PFSK-1 (cell line): ENCODE measurements around the gene ASCL1.

Experiments
- FOXP2 ChIP-seq: optimal IDR thresholded peaks from 2 replicates; pipeline ENCODE3; 2011; ENCODE audit warnings: borderline replicate concordance, control low read depth, inconsistent platforms; ENCODE audit not compliant: insufficient read depth; ENCODE audit errors: extremely low read length, extremely low read depth
- POLR2AphosphoS5 ChIP-seq: IDR thresholded peaks from 2 replicates; pipeline ENCODE4 v1.6.1; 2012; ENCODE audit warnings: low read depth, mild to moderate bottlenecking, control low read depth, low read length, moderate library complexity
- SIN3A ChIP-seq: IDR thresholded peaks from 2 replicates; pipeline ENCODE4 v1.6.1; 2012; ENCODE audit warnings: mild to moderate bottlenecking, low read length, moderate library complexity, borderline replicate concordance; ENCODE audit not compliant: insufficient read depth
- TAF1 ChIP-seq: IDR thresholded peaks from 2 replicates; pipeline ENCODE4 v1.6.1; 2012; ENCODE audit warnings: low read length, control low read depth, borderline replicate concordance; ENCODE audit not compliant: insufficient read depth
- TF ChIP-seq, protein P1 (sequence below), 2 experiments: IDR thresholded peaks; 2 replicates each; pipeline versions ENCODE4 v1.6.1 to v1.8.0; 2011 to 2012; ENCODE audit warnings: low read depth in 2 of 2, low read length in 2 of 2, control low read depth in 1 of 2, inconsistent platforms in 1 of 2, mild to moderate bottlenecking in 1 of 2, moderate library complexity in 1 of 2; ENCODE audit not compliant: insufficient read depth in 1 of 2

The ASCL1 gene

DNA sequence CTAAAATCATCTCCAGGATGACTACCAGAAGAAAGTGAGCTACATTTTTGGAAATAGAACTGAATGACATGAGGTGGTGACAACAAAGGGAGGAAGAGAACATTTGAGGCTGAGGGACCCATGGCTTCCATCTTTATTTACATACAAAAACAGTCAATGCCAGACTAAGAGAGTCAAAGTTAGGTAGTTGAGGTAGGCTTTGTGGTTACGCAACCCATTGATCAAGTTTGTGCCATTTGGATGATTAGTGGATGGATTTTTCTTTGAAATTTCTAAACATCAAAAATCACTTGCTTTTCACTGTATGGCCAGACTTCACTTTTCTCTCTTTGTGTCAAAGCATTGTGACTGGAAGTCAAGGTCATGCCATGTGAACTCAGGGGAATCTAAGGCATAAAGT lies 22.9 kb downstream of the ASCL1 start:
- TF ChIP-seq SIN3A: no peak
- TF ChIP-seq POLR2AphosphoS5: no peak

DNA sequence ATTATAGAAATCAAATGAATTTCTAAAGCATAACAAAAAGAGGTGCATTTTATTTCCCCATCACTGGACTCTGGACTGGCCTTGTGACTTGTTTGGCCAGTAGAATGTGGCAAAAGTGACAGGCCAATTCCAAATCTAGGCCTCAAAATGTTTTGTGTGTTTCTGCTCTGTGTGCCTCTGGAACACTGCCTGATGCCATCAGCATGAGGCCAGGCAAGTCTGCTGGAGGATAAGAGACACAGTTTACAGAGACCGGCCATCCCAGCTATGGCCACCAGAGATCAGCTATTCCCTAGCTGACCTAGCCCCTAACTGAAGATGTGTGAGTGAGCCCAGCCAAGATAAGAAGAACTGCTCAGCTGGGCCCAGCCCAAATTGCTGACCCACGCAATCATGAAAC lies 32.9 kb downstream of the ASCL1 start:
- TF ChIP-seq, protein P1, sequence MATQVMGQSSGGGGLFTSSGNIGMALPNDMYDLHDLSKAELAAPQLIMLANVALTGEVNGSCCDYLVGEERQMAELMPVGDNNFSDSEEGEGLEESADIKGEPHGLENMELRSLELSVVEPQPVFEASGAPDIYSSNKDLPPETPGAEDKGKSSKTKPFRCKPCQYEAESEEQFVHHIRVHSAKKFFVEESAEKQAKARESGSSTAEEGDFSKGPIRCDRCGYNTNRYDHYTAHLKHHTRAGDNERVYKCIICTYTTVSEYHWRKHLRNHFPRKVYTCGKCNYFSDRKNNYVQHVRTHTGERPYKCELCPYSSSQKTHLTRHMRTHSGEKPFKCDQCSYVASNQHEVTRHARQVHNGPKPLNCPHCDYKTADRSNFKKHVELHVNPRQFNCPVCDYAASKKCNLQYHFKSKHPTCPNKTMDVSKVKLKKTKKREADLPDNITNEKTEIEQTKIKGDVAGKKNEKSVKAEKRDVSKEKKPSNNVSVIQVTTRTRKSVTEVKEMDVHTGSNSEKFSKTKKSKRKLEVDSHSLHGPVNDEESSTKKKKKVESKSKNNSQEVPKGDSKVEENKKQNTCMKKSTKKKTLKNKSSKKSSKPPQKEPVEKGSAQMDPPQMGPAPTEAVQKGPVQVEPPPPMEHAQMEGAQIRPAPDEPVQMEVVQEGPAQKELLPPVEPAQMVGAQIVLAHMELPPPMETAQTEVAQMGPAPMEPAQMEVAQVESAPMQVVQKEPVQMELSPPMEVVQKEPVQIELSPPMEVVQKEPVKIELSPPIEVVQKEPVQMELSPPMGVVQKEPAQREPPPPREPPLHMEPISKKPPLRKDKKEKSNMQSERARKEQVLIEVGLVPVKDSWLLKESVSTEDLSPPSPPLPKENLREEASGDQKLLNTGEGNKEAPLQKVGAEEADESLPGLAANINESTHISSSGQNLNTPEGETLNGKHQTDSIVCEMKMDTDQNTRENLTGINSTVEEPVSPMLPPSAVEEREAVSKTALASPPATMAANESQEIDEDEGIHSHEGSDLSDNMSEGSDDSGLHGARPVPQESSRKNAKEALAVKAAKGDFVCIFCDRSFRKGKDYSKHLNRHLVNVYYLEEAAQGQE (IDR thresholded peaks at IDR 0.05; ENCODE audit: insufficient read depth in 1 of 2, low read depth in 2 of 2, low read length in 2 of 2): no peak
- no peak for TF ChIP-seq FOXP2
- TF ChIP-seq TAF1: no peak
- TF ChIP-seq POLR2AphosphoS5: no peak
- TF ChIP-seq SIN3A: no peak

DNA sequence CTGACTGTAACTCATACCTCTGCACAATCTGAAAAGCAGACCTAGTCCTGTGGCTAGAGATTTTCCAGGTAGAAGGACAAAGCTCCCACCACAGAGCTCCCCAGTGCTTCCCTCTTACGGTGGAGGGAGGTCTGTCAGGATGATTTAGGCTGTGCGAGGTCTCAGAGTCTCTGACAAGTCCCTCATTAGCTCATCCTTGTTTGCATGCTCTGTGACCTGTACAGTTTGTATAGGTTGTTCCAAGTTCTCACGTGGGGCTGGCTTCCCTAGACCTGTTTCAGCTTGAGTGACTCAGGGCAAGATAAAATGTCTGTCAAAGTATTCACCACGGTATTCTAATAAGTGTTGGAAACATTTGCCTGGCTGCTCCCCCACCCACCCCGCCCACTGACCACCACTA lies 34.8 kb downstream of the ASCL1 start:
- TF ChIP-seq SIN3A (no peak), FOXP2 (no peak), POLR2AphosphoS5 (no peak)

DNA sequence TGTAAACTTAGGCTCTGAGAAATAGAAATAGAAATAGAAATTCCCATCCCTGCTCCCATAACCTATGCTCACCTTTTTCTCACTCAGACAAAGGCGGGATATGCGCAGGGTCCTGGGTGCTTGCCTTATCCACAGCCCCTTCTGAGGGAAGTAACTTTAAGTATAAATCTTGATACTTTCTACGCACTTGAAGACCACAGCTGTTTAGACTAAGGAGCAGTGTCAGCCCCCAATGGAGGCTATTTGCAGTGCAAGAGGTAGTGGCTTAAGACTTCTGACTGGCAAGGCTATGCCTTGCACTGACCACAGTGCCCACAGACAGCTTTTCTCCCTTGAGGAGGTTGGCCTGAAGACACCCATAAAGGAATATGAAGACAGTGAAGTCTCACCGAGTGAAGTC lies 35.2 kb downstream of the ASCL1 start:
- TF ChIP-seq, protein P1 (IDR thresholded peaks at IDR 0.05; ENCODE audit: insufficient read depth in 1 of 2, low read depth in 2 of 2, low read length in 2 of 2): no peak
- TF ChIP-seq POLR2AphosphoS5 (no peak), TAF1 (no peak), SIN3A (no peak), FOXP2 (no peak)

DNA sequence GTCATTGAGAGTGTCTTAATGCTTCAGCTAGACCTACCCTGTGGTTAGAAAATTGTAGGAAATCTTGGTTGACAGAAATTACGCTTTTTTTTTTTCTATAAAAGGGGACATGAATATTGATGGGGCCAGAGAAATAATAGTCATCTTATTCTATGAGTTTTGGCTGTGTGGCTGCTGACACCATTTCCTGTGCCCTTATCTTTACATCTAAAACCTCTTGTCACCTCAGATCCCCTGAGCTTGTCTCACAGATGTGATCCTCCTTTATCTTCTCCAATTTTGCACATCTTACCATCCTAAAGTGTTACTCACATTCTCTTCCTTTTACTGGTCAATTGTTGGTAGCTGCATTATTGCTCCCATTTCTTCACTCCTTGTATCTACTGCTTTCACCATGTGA lies 36.1 kb downstream of the ASCL1 start:
- no peak for TF ChIP-seq SIN3A
- TF ChIP-seq, protein P1 (IDR thresholded peaks at IDR 0.05; ENCODE audit: insufficient read depth in 1 of 2, low read depth in 2 of 2, low read length in 2 of 2): no peak
- TF ChIP-seq TAF1: no peak
- TF ChIP-seq FOXP2: no peak
- no peak for TF ChIP-seq POLR2AphosphoS5

DNA sequence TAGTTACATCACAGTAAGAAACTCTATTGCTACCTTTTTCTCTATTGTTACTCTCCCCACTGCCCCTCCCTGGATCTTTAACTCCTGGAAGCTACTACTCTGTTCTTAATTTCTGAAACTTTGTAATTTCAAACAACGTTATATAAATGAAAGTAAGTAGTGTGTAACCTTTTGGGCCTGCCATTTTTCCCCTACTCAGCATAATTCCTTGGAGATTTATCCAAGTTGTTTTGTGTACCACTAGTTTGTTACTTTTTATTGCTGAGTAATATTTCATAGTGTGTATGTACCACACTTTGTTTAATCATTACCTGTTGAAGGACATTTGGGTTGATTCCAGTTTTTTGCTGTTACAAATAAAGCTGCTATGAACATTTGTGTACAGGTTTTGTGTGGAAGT lies 37.9 kb downstream of the ASCL1 start:
- TF ChIP-seq FOXP2 (no peak), TAF1 (no peak), SIN3A (no peak), POLR2AphosphoS5 (no peak)
- TF ChIP-seq, protein P1 (IDR thresholded peaks at IDR 0.05; ENCODE audit: insufficient read depth in 1 of 2, low read depth in 2 of 2, low read length in 2 of 2): no peak
